Coronary artery (tissue), 2 donors: ENCODE data around the gene TATDN2.

ENCODE experiments used
- DNase-seq: peaks from one replicate; pipeline ENCODE4 v3.0.0-alpha.2; 2017; ENCODE audit warnings: low spot score
- H3K27ac ChIP-seq, 2 donors: fragments of 200-600 bp; sonication (generic); one replicate each; pipeline ENCODE4 v1.5.1; 2016 to 2019
- H3K4me3 ChIP-seq: fragments of 200-600 bp; sonication (generic); 2 replicates; pipeline ENCODE4 v1.5.1; 2016; ENCODE audit warnings: mild to moderate bottlenecking, moderate library complexity
- TF ChIP-seq, protein P1 (sequence below): fragments of 200-600 bp; sonication (generic); IDR thresholded peaks from one replicate; pipeline ENCODE4 v1.5.1; 2019; ENCODE audit warnings: antibody characterized with exemption

Gene TATDN2

GRCh38 chr3:10315101-10315500 is 66.8 kb downstream of the TATDN2 start:
- H3K27ac ChIP-seq = no peak overlapping the region
- TF ChIP-seq, protein P1, sequence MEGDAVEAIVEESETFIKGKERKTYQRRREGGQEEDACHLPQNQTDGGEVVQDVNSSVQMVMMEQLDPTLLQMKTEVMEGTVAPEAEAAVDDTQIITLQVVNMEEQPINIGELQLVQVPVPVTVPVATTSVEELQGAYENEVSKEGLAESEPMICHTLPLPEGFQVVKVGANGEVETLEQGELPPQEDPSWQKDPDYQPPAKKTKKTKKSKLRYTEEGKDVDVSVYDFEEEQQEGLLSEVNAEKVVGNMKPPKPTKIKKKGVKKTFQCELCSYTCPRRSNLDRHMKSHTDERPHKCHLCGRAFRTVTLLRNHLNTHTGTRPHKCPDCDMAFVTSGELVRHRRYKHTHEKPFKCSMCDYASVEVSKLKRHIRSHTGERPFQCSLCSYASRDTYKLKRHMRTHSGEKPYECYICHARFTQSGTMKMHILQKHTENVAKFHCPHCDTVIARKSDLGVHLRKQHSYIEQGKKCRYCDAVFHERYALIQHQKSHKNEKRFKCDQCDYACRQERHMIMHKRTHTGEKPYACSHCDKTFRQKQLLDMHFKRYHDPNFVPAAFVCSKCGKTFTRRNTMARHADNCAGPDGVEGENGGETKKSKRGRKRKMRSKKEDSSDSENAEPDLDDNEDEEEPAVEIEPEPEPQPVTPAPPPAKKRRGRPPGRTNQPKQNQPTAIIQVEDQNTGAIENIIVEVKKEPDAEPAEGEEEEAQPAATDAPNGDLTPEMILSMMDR = no peak

GRCh38 chr3:10315771-10316344 is 67.6 kb downstream of the TATDN2 start:
- Histone ChIP-seq H3K4me3 (no peak overlapping the region), H3K27ac (no peak overlapping the region)
- TF ChIP-seq, protein P1 = no peak
- no peak for DNase-seq

More at GRCh38 chr3:10315101-10315500, 66.8 kb downstream of the TATDN2 start:
- H3K4me3 ChIP-seq = no peak overlapping the region
- DNase-seq = peak; percentile 55

GRCh38 chr3:10317311-10317960 is 69.2 kb downstream of the TATDN2 start:
- no peak for DNase-seq
- Histone ChIP-seq H3K4me3 (no peak overlapping the region), H3K27ac (no peak overlapping the region)
- TF ChIP-seq, protein P1 = no peak

DNA sequence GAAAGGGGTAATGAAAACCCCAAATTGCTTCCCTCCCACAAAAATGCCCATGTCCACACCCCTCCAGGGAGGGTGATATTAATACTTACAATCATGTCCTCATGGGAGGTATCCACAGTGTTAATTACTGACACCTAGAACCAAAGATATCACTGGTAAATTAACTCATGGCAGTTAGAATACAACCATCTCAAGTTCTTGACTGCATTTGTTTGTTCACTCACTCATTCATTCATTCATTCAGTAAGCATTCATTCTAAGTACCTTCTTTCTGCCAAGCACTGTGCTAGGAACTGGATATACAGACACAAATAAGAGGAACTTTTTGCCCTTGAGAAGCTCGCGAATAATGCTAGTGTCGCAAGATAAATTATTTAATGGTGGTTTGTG is 69.7 kb downstream of the TATDN2 start:
- Histone ChIP-seq H3K27ac (no peak overlapping the region), H3K4me3 (no peak overlapping the region)
- no peak for DNase-seq
- TF ChIP-seq, protein P1 = no peak

DNA sequence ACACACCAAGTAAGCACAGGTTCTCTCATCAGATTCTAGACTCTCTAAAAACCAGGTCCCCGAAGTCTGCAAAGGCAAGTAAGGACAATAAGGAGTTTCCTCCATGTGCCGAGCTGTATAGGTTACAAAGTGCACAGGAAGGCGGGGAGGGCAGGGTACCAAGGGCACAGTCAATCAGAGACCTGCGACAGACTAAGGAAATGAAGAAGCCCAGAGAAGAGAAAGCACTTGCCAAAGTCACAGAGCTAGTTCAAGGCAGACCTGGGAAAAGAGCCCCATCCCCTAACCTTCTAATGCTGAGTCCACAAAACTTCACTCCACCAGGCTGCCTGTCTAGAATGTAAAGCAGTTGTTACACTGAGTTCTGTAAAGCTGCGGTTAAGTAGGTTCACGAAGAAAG is 71.0 kb downstream of the TATDN2 start:
- TF ChIP-seq, protein P1 = no peak
- no peak for DNase-seq

GRCh38 chr3:10319804-10320203 is 71.5 kb downstream of the TATDN2 start:
- TF ChIP-seq, protein P1 = no peak
- Histone ChIP-seq H3K4me3 (peak overlapping the region; percentile 95), H3K27ac (no peak overlapping the region)
- DNase-seq = no peak

More for the DNA sequence above, 71.0 kb downstream of the TATDN2 start:
- no peak overlapping the region for H3K27ac ChIP-seq
- H3K4me3 ChIP-seq = peak overlapping the region; percentile 95

DNA sequence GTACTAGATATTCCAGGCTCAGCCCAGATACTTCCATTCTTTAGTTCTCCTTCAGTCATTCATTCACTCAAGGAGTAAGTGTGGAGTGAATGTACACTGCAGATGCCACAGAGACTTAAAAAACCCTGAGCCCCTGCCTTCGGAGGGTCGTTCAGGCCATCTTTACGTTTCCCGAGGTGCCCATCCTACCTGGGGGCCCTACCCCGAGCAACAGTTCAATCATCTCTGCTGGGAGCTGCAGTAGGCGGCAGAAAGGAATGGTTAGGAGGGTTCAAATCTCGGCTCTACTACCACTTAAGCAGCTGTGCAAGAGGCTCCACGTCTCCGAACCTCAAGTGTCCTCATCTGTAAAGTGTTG is 72.0 kb downstream of the TATDN2 start:
- Histone ChIP-seq H3K27ac (peak overlapping the region; percentile 76 to 85), H3K4me3 (peak overlapping the region; percentile 95)
- TF ChIP-seq, protein P1 = no peak
- peak; percentile 57 for DNase-seq
